ENCODE measurements around the gene MAGEB2. TPM values are rescaled to one million over a fixed set of nuclear protein-coding genes. Genes with fewer than 3 reads are reported as not detected.
A peak's percentile ranks its signal among the peaks of the same experiment; 100 is the strongest.
"Not testable (repeated sequence)": the region's sequence is repeated elsewhere in the genome, so short reads cannot be mapped to it uniquely, and the experiment has no call there.

The MAGEB2 gene, protein sequence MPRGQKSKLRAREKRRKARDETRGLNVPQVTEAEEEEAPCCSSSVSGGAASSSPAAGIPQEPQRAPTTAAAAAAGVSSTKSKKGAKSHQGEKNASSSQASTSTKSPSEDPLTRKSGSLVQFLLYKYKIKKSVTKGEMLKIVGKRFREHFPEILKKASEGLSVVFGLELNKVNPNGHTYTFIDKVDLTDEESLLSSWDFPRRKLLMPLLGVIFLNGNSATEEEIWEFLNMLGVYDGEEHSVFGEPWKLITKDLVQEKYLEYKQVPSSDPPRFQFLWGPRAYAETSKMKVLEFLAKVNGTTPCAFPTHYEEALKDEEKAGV
- not detected in 2 replicates for total RNA-seq

- no peak for DNase-seq (ENCODE audit: low read depth in 2 of 2)
Observed at GRCh38 chrX:30215357-30215843, at the start of gene MAGEB2. Gene MAGEB2 (plus strand): TSS chrX:30215563. CDS start chrX:30218581, 3,018 bp downstream.

- DNase-seq (ENCODE audit: low read depth in 2 of 2), result no peak
Observed at GRCh38 chrX:30170900-30171299, 44.5 kb upstream of the MAGEB2 start.

DNA sequence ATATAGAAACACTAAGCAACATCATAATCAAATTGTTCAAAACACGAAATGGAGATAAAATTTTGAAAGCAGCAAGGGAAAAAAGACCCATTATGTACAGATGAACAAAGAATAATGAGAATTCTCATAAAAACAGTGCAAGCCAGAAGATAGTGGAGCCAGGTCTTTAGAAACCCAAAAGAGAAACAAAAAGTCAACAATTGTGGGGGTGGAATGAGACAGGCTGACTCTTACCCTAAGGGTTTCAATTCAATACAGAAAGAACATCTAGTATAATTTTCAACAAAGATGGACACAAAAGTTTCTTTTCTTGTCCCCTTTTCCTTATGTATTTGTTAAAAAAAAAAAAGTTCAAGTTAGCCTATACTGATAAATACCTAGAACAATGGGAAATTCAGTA lies 34.0 kb upstream of the MAGEB2 start:
- no peak for DNase-seq (ENCODE audit: low read depth in 2 of 2)

DNA sequence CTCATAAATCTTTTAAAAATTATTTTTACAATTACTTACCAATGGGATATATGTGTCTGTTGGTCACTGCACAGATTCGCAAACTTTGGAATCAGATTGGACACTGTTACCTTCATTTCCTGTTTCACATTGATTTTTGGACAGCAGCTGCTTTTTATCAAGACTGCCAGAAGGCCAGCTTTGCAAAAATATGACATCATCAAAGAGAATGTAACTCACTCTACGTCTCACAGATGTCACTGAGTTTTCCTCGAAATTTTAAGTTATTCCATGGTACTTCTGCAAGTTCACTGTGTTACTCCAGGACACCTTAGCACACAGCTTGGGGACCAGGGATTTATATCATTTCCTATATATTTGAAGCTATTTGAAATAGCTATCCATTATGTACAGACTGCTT lies 31.8 kb upstream of the MAGEB2 start:
- no peak for DNase-seq (ENCODE audit: low read depth in 2 of 2)

DNA sequence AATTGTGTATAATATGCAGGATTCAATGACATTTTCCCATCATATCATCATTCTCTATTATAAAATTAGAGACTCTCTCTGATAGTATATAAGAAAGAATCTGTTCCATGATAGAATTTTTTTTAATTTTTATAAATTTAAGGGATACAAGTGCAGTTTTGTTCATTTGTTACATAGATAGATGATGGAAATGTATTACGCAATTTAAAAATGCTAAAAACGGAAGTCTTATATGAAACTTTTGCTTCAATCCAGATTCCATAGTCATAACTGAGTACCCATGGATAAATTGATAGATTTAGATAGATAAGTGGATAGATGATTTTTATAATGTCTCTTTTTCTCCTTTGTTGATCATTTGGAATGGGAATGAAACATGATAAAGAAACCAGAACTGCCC lies 24.9 kb upstream of the MAGEB2 start:
- no peak for DNase-seq (ENCODE audit: low read depth in 2 of 2)

DNA sequence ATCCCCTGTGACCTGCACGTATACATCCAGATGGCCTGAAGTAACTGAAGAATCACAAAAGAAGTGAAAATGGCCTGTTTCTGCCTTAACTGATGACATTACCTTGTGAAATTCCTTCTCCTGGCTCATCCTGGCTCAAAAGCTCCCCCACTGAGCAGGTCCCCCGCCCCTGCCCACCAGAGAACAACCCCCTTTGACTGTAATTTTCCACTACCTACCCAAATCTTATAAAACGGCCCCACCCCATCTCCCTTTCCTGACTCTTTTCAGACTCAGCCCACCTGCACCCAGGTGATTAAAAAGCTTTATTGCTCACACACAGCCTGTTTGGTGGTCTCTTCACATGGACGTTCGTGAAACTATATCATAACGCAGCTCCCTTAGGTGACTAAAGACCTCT lies 21.5 kb upstream of the MAGEB2 start:
- DNase-seq (ENCODE audit: low read depth in 2 of 2), result not testable (repeated sequence)

GRCh38 chrX:30196322-30196721 lies 19.0 kb upstream of the MAGEB2 start:
- peak in 1 of 2 donors; percentile 0 for DNase-seq (ENCODE audit: low read depth in 2 of 2)

DNA sequence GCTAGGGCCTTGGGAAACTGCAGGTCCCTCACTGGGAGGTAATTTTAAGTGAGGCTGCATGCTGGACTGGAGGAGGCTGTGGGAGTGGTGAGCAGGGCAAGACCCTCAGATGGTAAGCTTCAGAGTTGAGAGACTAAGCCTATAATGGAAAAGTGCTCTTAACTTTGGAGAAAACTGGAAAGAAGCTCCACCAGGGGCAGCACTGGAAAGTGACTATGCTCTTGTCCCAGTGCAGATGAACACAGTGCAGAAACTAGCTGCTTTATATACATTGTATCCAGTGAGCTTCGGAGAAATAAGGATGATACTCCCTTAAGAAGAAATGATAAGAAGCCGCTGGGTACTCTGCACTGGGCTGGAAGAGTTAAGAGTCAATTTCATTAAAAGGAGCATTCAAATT lies 3.2 kb upstream of the MAGEB2 start:
- DNase-seq (ENCODE audit: low read depth in 2 of 2), result no peak

GRCh38 chrX:30217465-30217864 lies 2.1 kb downstream of the MAGEB2 start:
- no peak for DNase-seq (ENCODE audit: low read depth in 2 of 2)

- no peak for DNase-seq (ENCODE audit: low read depth in 2 of 2)
Observed at GRCh38 chrX:30219372-30219771, 4.0 kb downstream of the MAGEB2 start.

DNA sequence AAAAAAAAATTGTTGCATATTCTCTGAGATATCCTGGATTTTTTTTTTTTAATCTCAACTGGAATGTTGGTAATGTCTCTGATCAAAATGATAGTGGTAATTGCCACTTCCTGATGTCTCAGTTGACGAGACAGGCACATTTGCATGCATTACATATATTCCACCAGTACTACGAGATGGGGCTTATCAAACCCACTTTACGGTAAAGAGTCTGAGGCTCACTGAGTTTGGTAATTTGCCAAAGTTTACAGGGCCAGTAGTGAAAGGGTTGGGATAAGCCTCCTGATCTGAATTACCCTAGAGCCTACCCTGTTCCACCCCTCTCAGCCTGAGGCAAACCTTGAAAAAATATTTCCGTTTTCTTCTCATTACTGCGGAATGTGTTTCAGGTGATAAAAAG lies 5.3 kb downstream of the MAGEB2 start:
- no peak for DNase-seq (ENCODE audit: low read depth in 2 of 2)

- no peak for DNase-seq (ENCODE audit: low read depth in 2 of 2)
Observed at GRCh38 chrX:30224536-30224935, 9.2 kb downstream of the MAGEB2 start.

- DNase-seq (ENCODE audit: low read depth in 2 of 2), result no peak
Observed at GRCh38 chrX:30228526-30228925, 13.2 kb downstream of the MAGEB2 start.

- DNase-seq (ENCODE audit: low read depth in 2 of 2), result no peak
Observed at GRCh38 chrX:30230395-30230794, 15.0 kb downstream of the MAGEB2 start, which contains the start of gene MAGEB3. Gene MAGEB3 (plus strand): TSS chrX:30230657. CDS start chrX:30235925, 5,268 bp downstream.

GRCh38 chrX:30241724-30242415 lies 26.5 kb downstream of the MAGEB2 start, which contains the start of gene MAGEB4:
Gene MAGEB4 (plus strand): TSS chrX:30242000. CDS start chrX:30242136, 136 bp downstream.
- DNase-seq (ENCODE audit: low read depth in 2 of 2), result no peak

DNA sequence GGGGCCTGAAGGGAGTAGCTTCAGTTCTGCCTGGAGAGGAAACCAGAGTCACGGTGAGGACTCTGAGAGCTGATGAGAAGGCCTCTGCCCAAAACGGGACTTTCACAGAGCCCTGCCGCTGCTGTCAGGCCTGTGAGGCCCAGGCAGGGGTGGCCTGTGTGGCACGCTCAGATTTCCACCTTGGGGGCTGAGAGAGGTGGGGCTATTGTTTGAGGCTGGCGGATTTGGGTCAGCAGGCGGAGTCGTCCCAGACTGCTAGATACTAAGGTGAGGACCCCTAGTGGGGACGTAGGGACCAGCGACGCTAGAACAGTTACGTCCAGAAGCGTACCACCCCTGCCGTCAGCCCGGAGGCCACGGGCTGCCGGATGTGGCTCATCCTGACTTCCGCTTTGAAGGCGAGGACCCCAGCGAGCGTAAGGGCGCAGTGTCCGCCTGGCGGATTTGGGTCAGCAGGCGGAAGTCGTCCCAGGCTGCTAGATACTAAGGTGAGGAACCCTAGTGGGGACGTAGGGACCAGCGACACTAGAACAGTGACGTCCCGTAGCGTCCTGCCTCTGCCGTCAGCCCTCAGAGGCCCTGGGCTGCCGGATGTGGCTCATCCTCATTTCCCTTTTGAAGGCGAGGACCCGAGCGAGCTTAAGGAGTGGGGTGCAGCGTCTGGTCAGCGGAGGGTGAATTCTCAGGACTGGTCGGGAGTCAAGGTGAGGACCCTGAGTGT lies 31.6 kb downstream of the MAGEB2 start, which contains the start of gene MAGEB1:
Gene MAGEB1 (plus strand): TSS at position 378 of the 721 bp plus-strand sequence. CDS start 3,348 bp downstream, outside the sequence.
- DNase-seq (ENCODE audit: low read depth in 2 of 2), result no peak

DNA sequence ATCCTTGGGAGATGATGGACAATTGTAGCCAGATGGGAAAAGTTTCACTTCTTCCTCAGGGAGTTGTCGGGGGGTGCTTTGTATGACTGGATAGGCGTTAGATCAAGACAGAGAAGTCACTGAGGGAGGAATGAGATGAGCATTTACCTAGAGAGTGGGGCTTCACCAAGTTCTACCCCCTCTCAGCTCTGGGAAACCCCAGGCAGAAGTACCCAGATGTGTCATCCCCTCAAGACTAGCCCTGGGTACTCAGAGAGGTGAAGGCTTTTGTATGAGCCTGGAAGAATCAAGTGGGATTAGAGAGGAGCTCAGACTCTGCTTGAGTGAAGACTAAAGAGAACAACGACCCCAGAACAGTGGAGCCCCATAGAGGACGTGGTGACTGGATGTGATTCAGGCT lies 33.5 kb downstream of the MAGEB2 start:
- DNase-seq (ENCODE audit: low read depth in 2 of 2), result no peak

DNA sequence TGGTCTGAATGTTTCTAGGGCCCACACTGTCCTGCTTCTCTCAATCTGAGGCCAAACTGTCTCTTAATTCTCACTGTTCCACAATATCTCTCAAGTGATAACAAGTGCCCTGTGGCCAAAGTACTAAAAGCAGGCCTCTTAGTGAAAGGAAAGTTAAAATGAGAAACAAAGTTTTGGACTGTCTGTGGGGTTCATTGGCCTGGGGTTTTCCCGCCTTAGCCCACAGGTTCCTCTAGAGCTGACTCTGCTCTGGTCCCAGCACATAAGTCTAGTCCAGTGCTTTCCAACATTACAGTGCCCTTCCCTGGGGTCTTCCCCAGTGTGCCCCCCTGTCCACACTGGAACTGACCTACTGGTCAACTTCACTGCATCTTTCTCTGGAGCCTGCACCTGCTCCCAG lies 37.9 kb downstream of the MAGEB2 start:
- DNase-seq (ENCODE audit: low read depth in 2 of 2), result no peak

- no peak for DNase-seq (ENCODE audit: low read depth in 2 of 2)
Observed at GRCh38 chrX:30259927-30260326, 44.6 kb downstream of the MAGEB2 start.

DNA sequence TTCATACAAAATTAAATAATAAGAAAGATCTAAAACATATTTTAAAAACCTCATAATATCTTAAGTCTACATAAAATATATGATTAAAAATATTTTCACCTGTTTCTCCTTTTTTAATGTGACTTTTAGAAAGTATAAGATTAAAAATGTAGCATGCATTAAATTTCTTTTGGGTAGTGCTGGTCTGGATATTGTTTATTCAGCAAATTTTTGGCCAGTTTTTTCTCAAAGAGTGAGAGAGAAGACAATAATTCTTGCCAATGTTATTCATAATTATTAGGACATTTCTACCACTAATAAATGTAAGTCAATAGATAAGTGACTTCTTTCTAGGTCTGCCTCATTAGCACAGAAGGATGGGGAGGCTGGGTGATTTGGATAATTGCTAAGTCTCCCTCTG lies 45.6 kb downstream of the MAGEB2 start:
- DNase-seq (ENCODE audit: low read depth in 2 of 2), result no peak

DNA sequence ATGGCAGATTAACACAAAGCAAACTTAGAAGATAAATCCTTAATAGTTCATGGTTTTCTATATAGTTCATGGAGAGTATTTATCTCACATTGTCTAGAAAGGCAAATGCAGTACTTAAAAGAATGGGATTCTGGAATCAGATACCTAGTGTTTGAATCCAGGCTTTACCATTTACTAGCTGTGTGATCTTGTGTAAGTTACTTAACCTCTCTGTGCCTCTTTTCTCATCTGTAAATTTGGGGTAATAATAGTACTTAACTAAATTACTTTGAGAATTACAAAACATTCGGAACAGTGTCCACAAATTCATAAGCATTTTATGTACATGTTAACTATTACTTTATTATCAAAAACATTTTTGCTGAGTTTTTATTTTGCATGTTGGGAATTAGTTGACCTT lies 47.4 kb downstream of the MAGEB2 start:
- no peak for DNase-seq (ENCODE audit: low read depth in 2 of 2)
